CD14-positive monocyte (primary cell): Measurements from ENCODE around the gene LGALS3BP. TPM values are rescaled to one million over a fixed set of nuclear protein-coding genes. Genes with fewer than 3 reads are reported as not detected.

Source experiments
- DNase-seq, 3 donors: peaks; one replicate each; pipeline ENCODE4 v3.0.0-alpha.2; 2011 to 2022
- H2AFZ ChIP-seq: 2 replicates; pipeline ENCODE4 v1.6.0; 2012; ENCODE audit warnings: mild to moderate bottlenecking, low read depth, low read length, inconsistent platforms; ENCODE audit not compliant: insufficient read depth, poor library complexity, severe bottlenecking
- H3K27ac ChIP-seq, 2 donors: 1 replicate in 1 of 2; 2 replicates in 1 of 2; pipeline ENCODE4 v1.5.1; 2012 to 2013; ENCODE audit warnings: low read length in 2 of 2, control low read depth in 1 of 2, inconsistent platforms in 1 of 2, low read depth in 1 of 2, mild to moderate bottlenecking in 1 of 2
- H3K27me3 ChIP-seq, 2 donors: one replicate each; pipeline versions ENCODE4 v1.6.0 to v1.6.1; 2011 to 2013; ENCODE audit warnings: low read length in 2 of 2; ENCODE audit not compliant: control insufficient read depth in 2 of 2, insufficient read depth in 2 of 2
- H3K36me3 ChIP-seq, 2 donors: replicated peaks in 1 of 2; 1 replicate in 1 of 2; 2 replicates in 1 of 2; pipeline versions ENCODE4 v1.5.1 to v1.6.1; 2012 to 2013; ENCODE audit warnings: low read length in 2 of 2, control low read depth in 1 of 2, inconsistent platforms in 1 of 2, mild to moderate bottlenecking in 1 of 2; ENCODE audit not compliant: insufficient read depth in 2 of 2, control insufficient read depth in 1 of 2
- H3K4me1 ChIP-seq, 2 donors: 1 replicate in 1 of 2; 2 replicates in 1 of 2; pipeline versions ENCODE4 v1.5.1 to v1.6.1; 2012 to 2013; ENCODE audit warnings: low read length in 2 of 2, control low read depth in 1 of 2, inconsistent platforms in 1 of 2, mild to moderate bottlenecking in 1 of 2, moderate library complexity in 1 of 2; ENCODE audit not compliant: insufficient read depth in 2 of 2, control insufficient read depth in 1 of 2
- H3K4me2 ChIP-seq: replicated peaks from 2 replicates; pipeline ENCODE3; 2012; ENCODE audit warnings: low read length, moderate library complexity, mild to moderate bottlenecking; ENCODE audit not compliant: poor library complexity, severe bottlenecking; ENCODE audit errors: extremely low read depth
- H3K4me3 ChIP-seq, 3 experiments: fragments of 200-600 bp in 1 of 3; sonication (generic) in 1 of 3; replicated peaks in 1 of 3; 1 replicate in 2 of 3; 2 replicates in 1 of 3; pipeline ENCODE4 v1.5.1; 2011 to 2013; ENCODE audit warnings: low read length in 3 of 3, mild to moderate bottlenecking in 3 of 3, control low read depth in 2 of 3, low read depth in 2 of 3, inconsistent platforms in 1 of 3, moderate library complexity in 1 of 3
- H3K79me2 ChIP-seq: 2 replicates; pipeline ENCODE4 v1.6.0; 2012; ENCODE audit warnings: mild to moderate bottlenecking, control low read depth, inconsistent platforms, low read length, moderate library complexity; ENCODE audit not compliant: insufficient read depth
- H3K9ac ChIP-seq: 2 replicates; pipeline ENCODE4 v1.6.0; 2017; ENCODE audit warnings: low read length, mild to moderate bottlenecking; ENCODE audit not compliant: insufficient read depth, poor library complexity, severe bottlenecking
- H3K9me3 ChIP-seq, 2 donors: replicated peaks in 1 of 2; 1 replicate in 1 of 2; 2 replicates in 1 of 2; pipeline versions ENCODE4 v1.5.1 to v1.6.1; 2012 to 2013; ENCODE audit warnings: low read length in 2 of 2, control low read depth in 1 of 2; ENCODE audit not compliant: control insufficient read depth in 1 of 2, insufficient read depth in 1 of 2
- H4K20me1 ChIP-seq: 2 replicates; pipeline ENCODE4 v1.6.0; 2012; ENCODE audit warnings: mild to moderate bottlenecking, low read length, control low read depth, moderate library complexity; ENCODE audit not compliant: insufficient read depth
- H3K27ac Mint-ChIP-seq, 7 donors: one replicate each; pipeline ENCODE4 v1.8.0; 2020; ENCODE audit warnings: mild to moderate bottlenecking in 7 of 7, mixed read lengths in 7 of 7, moderate library complexity in 6 of 7, inconsistent platforms in 2 of 7
- H3K27me3 Mint-ChIP-seq, 3 donors: one replicate each; pipeline ENCODE4 v1.8.0; 2021 to 2022; ENCODE audit warnings: low read depth in 3 of 3, mild to moderate bottlenecking in 3 of 3, mixed read lengths in 3 of 3, moderate library complexity in 3 of 3, inconsistent platforms in 1 of 3
- H3K36me3 Mint-ChIP-seq, 2 donors: one replicate each; pipeline ENCODE4 v1.8.0; 2020; ENCODE audit warnings: mixed read lengths in 2 of 2, inconsistent platforms in 1 of 2, mild to moderate bottlenecking in 1 of 2
- H3K4me1 Mint-ChIP-seq: one replicate; pipeline ENCODE4 v1.8.0; 2020; ENCODE audit warnings: mild to moderate bottlenecking, mixed read lengths
- H3K4me3 Mint-ChIP-seq, 2 donors: one replicate each; pipeline ENCODE4 v1.8.0; 2020; ENCODE audit warnings: mild to moderate bottlenecking in 2 of 2, mixed read lengths in 2 of 2, moderate library complexity in 1 of 2
- H3K9me3 Mint-ChIP-seq, 7 donors: one replicate each; pipeline ENCODE4 v1.8.0; 2020 to 2022; ENCODE audit warnings: mixed read lengths in 7 of 7, mild to moderate bottlenecking in 6 of 7, moderate library complexity in 6 of 7, inconsistent platforms in 2 of 7
- CTCF ChIP-seq: fragments of 200-600 bp; IDR thresholded peaks from one replicate; pipeline ENCODE4 v1.8.0; 2022; ENCODE audit warnings: antibody characterized with exemption, mild to moderate bottlenecking
- WGBS: methylation state at CpG from one replicate; pipeline ENCODE4 v1.1.5; 2013; ENCODE audit warnings: missing lambda C conversion rate; ENCODE audit not compliant: insufficient coverage; 5-methylcytosine and 5-hydroxymethylcytosine counted together
- intact Hi-C, 2 donors: fragments of 100-400 bp; cut with micrococcal nuclease; formaldehyde crosslinking; loops; one replicate each; pipeline versions ENCODE4 v1.15.0 to v1.15.1; 2023
- polyA plus RNA-seq, 3 donors: library from polyadenylated mRNA; depleted of rRNA in 1 of 3; unstranded in 2 of 3; stranded (reverse) in 1 of 3; fragments of 300-500 nt in 2 of 3; fragments of >200 nt in 1 of 3; fragmentation: Illumina TruSeq in 2 of 3; gene quantifications; 1 replicate in 2 of 3; 2 replicates in 1 of 3; pipeline ENCODE4 v1.2.3, GENCODE V29; 2012 to 2021

Gene LGALS3BP
- polyA plus RNA-seq, 3 donors, result 11.4 to 12.0 (median 11.7) TPM

- DNase-seq, result no peak
- WGBS, result 96% methylated on average over 11 of the region's 19 CpGs
- Histone ChIP-seq H3K9me3 (no peaks in the 10 kb centered on the region), H3K79me2 (peaks cover 68% of the 10 kb centered on the region), H3K27ac (peak overlapping the region in 1 of 2 donors; percentile 91), H4K20me1 (peaks cover 66% of the 10 kb centered on the region), H3K4me2 (no peak overlapping the region), H3K36me3 (peaks cover 7 to 25% of the 10 kb centered on the region in 2 donors), H3K4me3 (no peak overlapping the region), H2AFZ (no peak overlapping the region), H3K27me3 (no peaks in the 10 kb centered on the region), H3K9ac (no peak overlapping the region), H3K4me1 (peaks cover 26 to 47% of the 10 kb centered on the region in 2 donors)
- H3K4me3 Mint-ChIP-seq, result no peak overlapping the region
- H3K4me1 Mint-ChIP-seq, result peaks cover 41% of the 10 kb centered on the region
- peak overlapping the region in 1 of 7 donors; percentile 21 for H3K27ac Mint-ChIP-seq
- peaks cover 17 to 36% of the 10 kb centered on the region in 2 donors for H3K36me3 Mint-ChIP-seq
- no peaks in the 10 kb centered on the region for H3K9me3 Mint-ChIP-seq
- intact Hi-C loops, result no loop called here
- TF ChIP-seq CTCF, result no peak
- peaks cover 0 to 3% (median 0%) of the 10 kb centered on the region in 3 donors for H3K27me3 Mint-ChIP-seq
These were observed 27.2 kb upstream of the LGALS3BP start for GRCh38 chr17:79006794-79007503.

- peaks cover 7 to 34% of the 10 kb centered on the region in 2 donors for H3K36me3 ChIP-seq
- H3K4me1 ChIP-seq, result peaks cover 26 to 47% of the 10 kb centered on the region in 2 donors
- H3K27me3 Mint-ChIP-seq, result peaks cover 0 to 3% (median 0%) of the 10 kb centered on the region in 3 donors
- no peak overlapping the region for H3K4me3 ChIP-seq
- no peaks in the 10 kb centered on the region for H3K9me3 Mint-ChIP-seq
- WGBS, result 89% methylated on average over 7 of the region's 8 CpGs
- peaks cover 77% of the 10 kb centered on the region for H3K79me2 ChIP-seq
- H4K20me1 ChIP-seq, result peaks cover 76% of the 10 kb centered on the region
- no peak overlapping the region for H3K9ac ChIP-seq
- H3K4me1 Mint-ChIP-seq, result peaks cover 41% of the 10 kb centered on the region
- no peak overlapping the region for H3K4me3 Mint-ChIP-seq
- no peak overlapping the region for H3K27ac Mint-ChIP-seq
- H2AFZ ChIP-seq, result no peak overlapping the region
- peaks cover 22 to 45% of the 10 kb centered on the region in 2 donors for H3K36me3 Mint-ChIP-seq
- no peaks in the 10 kb centered on the region for H3K9me3 ChIP-seq
- no peak overlapping the region for H3K4me2 ChIP-seq
- TF ChIP-seq CTCF, result no peak
- DNase-seq, result no peak
- no peak overlapping the region for H3K27ac ChIP-seq
- H3K27me3 ChIP-seq, result no peaks in the 10 kb centered on the region
- intact Hi-C loops, result no loop called here
These were observed 26.3 kb upstream of the LGALS3BP start for GRCh38 chr17:79006046-79006445.
